Activated T-cell treated with anti-CD3 and anti-CD28 coated beads for 48 hours (primary cell): ENCODE data around the gene TAC3.

Experiments used
- DNase-seq: peaks from one replicate; pipeline ENCODE4 v3.0.0-alpha.2; 2020; ENCODE audit warnings: low read depth

TAC3 gene

GRCh38 chr12:57004651-57005050 lies 11.7 kb downstream of the TAC3 start:
- DNase-seq, result no peak

- DNase-seq, result no peak
Measured at GRCh38 chr12:57003395-57003794, 12.9 kb downstream of the TAC3 start.

- peak; percentile 67 for DNase-seq
Measured at GRCh38 chr12:57001448-57001906, 14.9 kb downstream of the TAC3 start.

- DNase-seq, result no peak
Measured at GRCh38 chr12:57000393-57000792, 15.9 kb downstream of the TAC3 start.

- no peak for DNase-seq
Measured at GRCh38 chr12:56999456-56999855, 16.9 kb downstream of the TAC3 start.

GRCh38 chr12:56998981-56999380 lies 17.3 kb downstream of the TAC3 start:
- DNase-seq, result peak; percentile 40

- no peak for DNase-seq
Measured at GRCh38 chr12:56998316-56998715, 18.0 kb downstream of the TAC3 start.

- no peak for DNase-seq
Measured at GRCh38 chr12:56996793-56997545, 19.4 kb downstream of the TAC3 start.

GRCh38 chr12:56995930-56996496 lies 20.3 kb downstream of the TAC3 start:
- no peak for DNase-seq

- DNase-seq, result no peak
Measured at GRCh38 chr12:56995201-56995929, 21.0 kb downstream of the TAC3 start.

GRCh38 chr12:56994231-56994746 lies 22.0 kb downstream of the TAC3 start:
- no peak for DNase-seq

- DNase-seq, result no peak
Measured at GRCh38 chr12:56993346-56993745, 23.0 kb downstream of the TAC3 start.

GRCh38 chr12:56991319-56992246 lies 24.7 kb downstream of the TAC3 start:
- no peak for DNase-seq

GRCh38 chr12:56990648-56991318 lies 25.5 kb downstream of the TAC3 start:
- no peak for DNase-seq

GRCh38 chr12:56989861-56990610 lies 26.3 kb downstream of the TAC3 start:
- no peak for DNase-seq

- no peak for DNase-seq
Measured at GRCh38 chr12:56988207-56988739, 28.1 kb downstream of the TAC3 start.

- peak; percentile 67 for DNase-seq
Measured at GRCh38 chr12:56987551-56988053, 28.7 kb downstream of the TAC3 start.

GRCh38 chr12:56987011-56987410 lies 29.3 kb downstream of the TAC3 start:
- DNase-seq, result no peak

GRCh38 chr12:56985714-56986113 lies 30.6 kb downstream of the TAC3 start:
- peak; percentile 12 for DNase-seq

- no peak for DNase-seq
Measured at GRCh38 chr12:56983386-56983785, 32.9 kb downstream of the TAC3 start.
